Trophoblast cell (in vitro differentiated cells and primary cell): ENCODE results near the gene TAOK3.
"Not testable (repeated sequence)": the region's sequence is repeated elsewhere in the genome, so short reads cannot be mapped to it uniquely, and the experiment has no call there.

ENCODE experiments used
- DNase-seq, 2 donors: peaks; one replicate each; pipeline ENCODE4 v3.0.0-alpha.2; 2016
- H2AFZ ChIP-seq: 2 replicates; pipeline ENCODE4 v1.6.1; 2013; ENCODE audit warnings: low read length, moderate library complexity, mild to moderate bottlenecking; ENCODE audit not compliant: insufficient read depth, poor library complexity
- H2AK5ac ChIP-seq: 2 replicates; pipeline ENCODE4 v1.6.1; 2013; ENCODE audit warnings: mild to moderate bottlenecking, low read length
- H2BK120ac ChIP-seq: 2 replicates; pipeline ENCODE4 v1.6.1; 2013; ENCODE audit warnings: low read length, mild to moderate bottlenecking, moderate library complexity; ENCODE audit not compliant: insufficient read depth, poor library complexity
- H2BK12ac ChIP-seq: 2 replicates; pipeline ENCODE4 v1.6.1; 2013; ENCODE audit warnings: mild to moderate bottlenecking, low read length, moderate library complexity
- H2BK5ac ChIP-seq: 2 replicates; pipeline ENCODE4 v1.6.1; 2013; ENCODE audit warnings: low read length, low read depth, moderate library complexity, mild to moderate bottlenecking; ENCODE audit not compliant: poor library complexity
- H3K14ac ChIP-seq: 2 replicates; pipeline ENCODE4 v1.6.1; 2013; ENCODE audit warnings: mild to moderate bottlenecking, low read length
- H3K18ac ChIP-seq: 2 replicates; pipeline ENCODE4 v1.6.1; 2013; ENCODE audit warnings: mild to moderate bottlenecking, low read length
- H3K23ac ChIP-seq: 2 replicates; pipeline ENCODE4 v1.6.1; 2013; ENCODE audit warnings: low read length
- H3K27ac ChIP-seq: 2 replicates; pipeline ENCODE4 v1.5.1; 2013; ENCODE audit warnings: low read depth, mild to moderate bottlenecking, inconsistent platforms, low read length, moderate library complexity
- H3K27me3 ChIP-seq: 2 replicates; pipeline ENCODE4 v1.6.1; 2013; ENCODE audit warnings: inconsistent platforms, mild to moderate bottlenecking, low read length, moderate library complexity; ENCODE audit not compliant: insufficient read depth
- H3K36me3 ChIP-seq, 2 experiments: 1 replicate in 1 of 2; 2 replicates in 1 of 2; pipeline ENCODE4 v1.6.1; 2013; ENCODE audit warnings: low read length in 2 of 2, mild to moderate bottlenecking in 2 of 2, moderate library complexity in 1 of 2; ENCODE audit not compliant: insufficient read depth in 2 of 2, control insufficient read depth in 1 of 2
- H3K4ac ChIP-seq: 2 replicates; pipeline ENCODE4 v1.6.1; 2013; ENCODE audit warnings: low read depth, mild to moderate bottlenecking, low read length, moderate library complexity
- H3K4me1 ChIP-seq, 2 experiments: 1 replicate in 1 of 2; 2 replicates in 1 of 2; pipeline ENCODE4 v1.6.1; 2013; ENCODE audit warnings: low read length in 2 of 2, mild to moderate bottlenecking in 2 of 2, moderate library complexity in 1 of 2; ENCODE audit not compliant: insufficient read depth in 2 of 2, control insufficient read depth in 1 of 2
- H3K4me2 ChIP-seq: 2 replicates; pipeline ENCODE4 v1.6.1; 2013; ENCODE audit warnings: inconsistent platforms, mild to moderate bottlenecking, low read length, moderate library complexity
- H3K4me3 ChIP-seq: 2 replicates; pipeline ENCODE4 v1.5.1; 2013; ENCODE audit warnings: mild to moderate bottlenecking, low read depth, low read length, inconsistent platforms
- H3K79me1 ChIP-seq: one replicate; pipeline ENCODE4 v1.6.1; 2013; ENCODE audit warnings: low read length
- H3K79me2 ChIP-seq: 2 replicates; pipeline ENCODE4 v1.6.1; 2013; ENCODE audit warnings: low read length, mild to moderate bottlenecking; ENCODE audit not compliant: control insufficient read depth, insufficient read depth, poor library complexity
- H3K9ac ChIP-seq: 2 replicates; pipeline ENCODE4 v1.6.1; 2013; ENCODE audit warnings: mild to moderate bottlenecking, low read length
- H3K9me3 ChIP-seq: 2 replicates; pipeline ENCODE4 v1.6.1; 2013; ENCODE audit warnings: low read depth, mild to moderate bottlenecking, control low read depth, inconsistent platforms, low read length; ENCODE audit not compliant: insufficient read depth
- H4K12ac ChIP-seq: 2 replicates; pipeline ENCODE4 v1.6.1; 2013; ENCODE audit warnings: low read depth, mild to moderate bottlenecking, low read length, moderate library complexity
- H4K8ac ChIP-seq: 2 replicates; pipeline ENCODE4 v1.6.1; 2013; ENCODE audit warnings: low read depth, mild to moderate bottlenecking, low read length, moderate library complexity
- H4K91ac ChIP-seq: one replicate; pipeline ENCODE4 v1.6.1; 2013; ENCODE audit warnings: low read depth, mild to moderate bottlenecking, low read length, moderate library complexity
- WGBS: extraction: QIAGEN DNeasy Blood & Tissue Kit; methylation state at CpG from one replicate; pipeline ENCODE4 v1.1.7; 2013; ENCODE audit warnings: missing lambda C conversion rate; ENCODE audit not compliant: insufficient read length, insufficient coverage; ENCODE audit errors: extremely low coverage; 5-methylcytosine and 5-hydroxymethylcytosine counted together

The TAOK3 gene

DNA sequence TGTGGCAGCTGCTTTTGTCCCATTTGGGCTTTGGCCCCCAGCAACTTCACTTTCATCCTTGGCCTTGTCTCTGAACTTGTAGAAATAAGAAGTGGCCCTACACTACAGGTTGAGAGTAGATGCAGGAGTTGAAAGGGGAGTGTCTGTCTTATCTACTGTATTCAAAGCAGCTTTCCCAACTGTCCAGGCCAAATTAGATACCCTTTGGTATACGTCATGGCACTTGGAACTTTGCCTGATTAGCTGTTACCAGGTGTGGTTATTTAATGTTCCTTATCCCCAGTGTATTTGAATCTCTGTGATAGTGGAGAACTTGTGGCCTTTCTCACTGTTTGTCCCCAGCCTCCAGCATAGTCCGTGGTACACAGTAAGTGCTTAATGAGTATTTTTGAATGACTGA, 37.1 kb upstream of the TAOK3 start:
- Histone ChIP-seq H2BK12ac (no peak overlapping the region), H3K36me3 (peaks cover 24 to 39% of the 10 kb centered on the region in 2 experiments), H4K8ac (no peak overlapping the region), H3K79me1 (no peaks in the 10 kb centered on the region), H3K9ac (no peak overlapping the region), H3K4me1 (no peaks in the 10 kb centered on the region), H4K12ac (no peak overlapping the region), H3K18ac (no peak overlapping the region), H3K4ac (no peak overlapping the region), H3K4me3 (no peak overlapping the region), H2BK120ac (no peak overlapping the region), H3K14ac (no peak overlapping the region), H3K79me2 (no peaks in the 10 kb centered on the region), H2AK5ac (no peak overlapping the region), H3K23ac (no peak overlapping the region), H3K27ac (no peak overlapping the region), H3K27me3 (no peaks in the 10 kb centered on the region), H3K9me3 (no peaks in the 10 kb centered on the region), H2AFZ (no peak overlapping the region), H2BK5ac (no peak overlapping the region), H4K91ac (no peak overlapping the region), H3K4me2 (no peak overlapping the region)
- no peak for DNase-seq
- WGBS: no CpG with 5 or more reads among the region's 2 CpGs

- not testable (repeated sequence) for H3K4me3 ChIP-seq, H3K27ac ChIP-seq, H2BK5ac ChIP-seq, H4K91ac ChIP-seq, H2AK5ac ChIP-seq, H3K14ac ChIP-seq, H3K79me1 ChIP-seq, H4K12ac ChIP-seq, H2BK120ac ChIP-seq, H3K4me1 ChIP-seq, H3K4ac ChIP-seq, H3K23ac ChIP-seq, H3K9me3 ChIP-seq, H3K79me2 ChIP-seq, H4K8ac ChIP-seq, H3K9ac ChIP-seq, H3K27me3 ChIP-seq, H2BK12ac ChIP-seq, H2AFZ ChIP-seq, H3K4me2 ChIP-seq, H3K18ac ChIP-seq
- peak; percentile 55 to 79 for DNase-seq
- WGBS: no CpG with 5 or more reads among the region's 8 CpGs
- peaks cover 21 to 36% of the 10 kb centered on the region in 2 experiments for H3K36me3 ChIP-seq
Measured at GRCh38 chr12:118408241-118408640, 35.5 kb upstream of the TAOK3 start.

GRCh38 chr12:118404876-118405521, 32.3 kb upstream of the TAOK3 start:
- Histone ChIP-seq H4K12ac (no peak overlapping the region), H2BK5ac (no peak overlapping the region), H3K4me1 (no peaks in the 10 kb centered on the region), H3K18ac (no peak overlapping the region), H4K91ac (no peak overlapping the region), H3K4me3 (no peak overlapping the region), H3K27me3 (no peaks in the 10 kb centered on the region), H3K9ac (no peak overlapping the region), H3K79me1 (no peaks in the 10 kb centered on the region), H3K79me2 (no peaks in the 10 kb centered on the region), H3K4ac (no peak overlapping the region), H3K9me3 (no peaks in the 10 kb centered on the region), H2AFZ (no peak overlapping the region), H4K8ac (no peak overlapping the region), H2BK12ac (no peak overlapping the region), H2BK120ac (no peak overlapping the region), H3K23ac (no peak overlapping the region), H3K14ac (no peak overlapping the region), H3K4me2 (no peak overlapping the region), H3K27ac (no peak overlapping the region), H3K36me3 (peaks cover 22 to 43% of the 10 kb centered on the region in 2 experiments), H2AK5ac (no peak overlapping the region)
- WGBS: no CpG with 5 or more reads among the region's 4 CpGs
- DNase-seq: peak; percentile 71 to 92

DNA sequence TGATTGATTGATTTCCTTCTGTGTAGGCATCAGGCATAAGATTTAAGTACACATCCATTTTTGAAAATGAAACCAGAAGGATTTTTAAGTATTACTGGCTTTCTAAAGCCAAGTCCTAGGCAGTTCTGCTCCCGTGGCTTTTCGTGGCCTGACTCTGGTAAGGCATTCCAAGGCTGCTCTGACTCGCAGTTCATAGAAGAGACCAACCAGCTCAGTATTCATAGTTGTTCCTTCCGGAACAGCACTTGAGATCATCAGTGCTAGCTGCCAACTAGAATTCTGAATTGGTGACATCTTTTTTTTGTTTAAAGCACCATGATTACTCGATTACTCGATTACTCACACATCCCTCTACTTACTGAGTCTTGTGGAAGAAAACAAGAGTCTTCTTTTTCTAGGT, 29.5 kb upstream of the TAOK3 start:
- Histone ChIP-seq H3K79me1 (no peaks in the 10 kb centered on the region), H4K91ac (no peak overlapping the region), H3K9ac (no peak overlapping the region), H3K4me2 (no peak overlapping the region), H3K18ac (no peak overlapping the region), H3K36me3 (peaks cover 24 to 52% of the 10 kb centered on the region in 2 experiments), H2AK5ac (no peak overlapping the region), H3K23ac (no peak overlapping the region), H4K8ac (no peak overlapping the region), H3K4me1 (no peaks in the 10 kb centered on the region), H2BK12ac (no peak overlapping the region), H3K79me2 (no peaks in the 10 kb centered on the region), H3K14ac (no peak overlapping the region), H3K9me3 (no peaks in the 10 kb centered on the region), H3K27me3 (no peaks in the 10 kb centered on the region), H2BK120ac (no peak overlapping the region), H2BK5ac (no peak overlapping the region), H2AFZ (no peak overlapping the region), H3K4ac (no peak overlapping the region), H4K12ac (no peak overlapping the region), H3K27ac (no peak overlapping the region), H3K4me3 (no peak overlapping the region)
- no peak for DNase-seq
- no CpG with 5 or more reads among the region's 6 CpGs for WGBS
